ENCODE results near the gene GGA3. TPM values are rescaled to one million over a fixed set of nuclear protein-coding genes. Genes with fewer than 3 reads are reported as not detected.

GGA3 gene
- total RNA-seq, 4 donors from 2014 or later: 14.6 to 31.4 (median 21.2) TPM

GRCh38 chr17:75191584-75191983, 69.8 kb downstream of the GGA3 start:
- H3K27me3 ChIP-seq: peaks cover 0 to 5% (median 0%) of the 10 kb centered on the region in 4 donors
- TF ChIP-seq POLR2A (IDR thresholded peaks at IDR 0.05; ENCODE audit: low read depth) (no peak), EP300 (IDR thresholded peaks at IDR 0.05) (no peak), POLR2AphosphoS5 (IDR thresholded peaks at IDR 0.05) (no peak)
- TF ChIP-seq, protein P1, sequence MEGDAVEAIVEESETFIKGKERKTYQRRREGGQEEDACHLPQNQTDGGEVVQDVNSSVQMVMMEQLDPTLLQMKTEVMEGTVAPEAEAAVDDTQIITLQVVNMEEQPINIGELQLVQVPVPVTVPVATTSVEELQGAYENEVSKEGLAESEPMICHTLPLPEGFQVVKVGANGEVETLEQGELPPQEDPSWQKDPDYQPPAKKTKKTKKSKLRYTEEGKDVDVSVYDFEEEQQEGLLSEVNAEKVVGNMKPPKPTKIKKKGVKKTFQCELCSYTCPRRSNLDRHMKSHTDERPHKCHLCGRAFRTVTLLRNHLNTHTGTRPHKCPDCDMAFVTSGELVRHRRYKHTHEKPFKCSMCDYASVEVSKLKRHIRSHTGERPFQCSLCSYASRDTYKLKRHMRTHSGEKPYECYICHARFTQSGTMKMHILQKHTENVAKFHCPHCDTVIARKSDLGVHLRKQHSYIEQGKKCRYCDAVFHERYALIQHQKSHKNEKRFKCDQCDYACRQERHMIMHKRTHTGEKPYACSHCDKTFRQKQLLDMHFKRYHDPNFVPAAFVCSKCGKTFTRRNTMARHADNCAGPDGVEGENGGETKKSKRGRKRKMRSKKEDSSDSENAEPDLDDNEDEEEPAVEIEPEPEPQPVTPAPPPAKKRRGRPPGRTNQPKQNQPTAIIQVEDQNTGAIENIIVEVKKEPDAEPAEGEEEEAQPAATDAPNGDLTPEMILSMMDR (IDR thresholded peaks at IDR 0.05): no peak
- H3K36me3 ChIP-seq: no peaks in the 10 kb centered on the region
- no peak for DNase-seq (ENCODE audit: extremely low spot score)
- WGBS: 60% methylated on average over 4 of the region's 4 CpGs
- intact Hi-C loops (cut with DNase I): no loop called here
- H3K4me1 ChIP-seq: no peaks in the 10 kb centered on the region
- H3K27ac ChIP-seq (replicated peaks in 1 of 4): no peak overlapping the region
- H3K9me3 ChIP-seq: no peaks in the 10 kb centered on the region
- no peak overlapping the region for H3K4me3 ChIP-seq

GRCh38 chr17:75188614-75189013, 72.8 kb downstream of the GGA3 start:
- H3K27ac ChIP-seq (replicated peaks in 1 of 4): no peak overlapping the region
- H3K36me3 ChIP-seq: no peaks in the 10 kb centered on the region
- H3K4me1 ChIP-seq: peaks cover 0 to 4% (median 2%) of the 10 kb centered on the region in 4 donors
- no peaks in the 10 kb centered on the region for H3K9me3 ChIP-seq
- intact Hi-C loops (cut with DNase I): no loop called here
- no peak overlapping the region for H3K4me3 ChIP-seq
- TF ChIP-seq EP300 (IDR thresholded peaks at IDR 0.05): no peak
- TF ChIP-seq, protein P1 (IDR thresholded peaks at IDR 0.05): no peak
- TF ChIP-seq POLR2AphosphoS5 (IDR thresholded peaks at IDR 0.05): no peak
- no peak for TF ChIP-seq POLR2A (IDR thresholded peaks at IDR 0.05; ENCODE audit: low read depth)
- H3K27me3 ChIP-seq: peaks cover 0 to 5% (median 0%) of the 10 kb centered on the region in 4 donors
- 89% methylated on average over 6 of the region's 6 CpGs for WGBS
- no peak for DNase-seq (ENCODE audit: extremely low spot score)

Other genes with a start within 250 kb of the GGA3 start
- 10 to 100 TPM; 34.9 to 47.8 (median 40.2) TPM for gene MRPL58, start 248.9 kb downstream of the GGA3 start, total RNA-seq
- 100 to 1,000 TPM; 202 to 388 (median 256) TPM for gene ATP5PD, start 214.6 kb downstream of the GGA3 start, total RNA-seq
- gene KCTD2, start 214.4 kb downstream of the GGA3 start, total RNA-seq: 10 to 100 TPM; 20.3 to 37.7 (median 29.9) TPM
- gene SLC16A5, start 173.7 kb downstream of the GGA3 start, total RNA-seq: 1 to 10 TPM; 3.8 to 9.7 (median 7.6) TPM
- 10 to 100 TPM in 1 of 4 donors, 1 to 10 TPM in 3; 3.5 to 10.3 (median 6.7) TPM for gene ARMC7, start 151.6 kb downstream of the GGA3 start, total RNA-seq
- 10 to 100 TPM; 70.6 to 98.7 (median 75.1) TPM for gene NT5C, start 129.9 kb downstream of the GGA3 start, total RNA-seq
- gene JPT1, start 107.1 kb downstream of the GGA3 start, total RNA-seq: 10 to 100 TPM in 3 of 4 donors, 1 to 10 TPM in 1; 5.4 to 24.2 (median 18.4) TPM
- gene SUMO2, start 78.6 kb downstream of the GGA3 start, total RNA-seq: 100 to 1,000 TPM in 1 of 4 donors, 10 to 100 TPM in 3; 64.4 to 101 (median 80.0) TPM
- gene NUP85, start 55.9 kb downstream of the GGA3 start, total RNA-seq: 10 to 100 TPM; 20.4 to 32.4 (median 23.3) TPM
- gene MRPS7, start 273 bp upstream of the GGA3 start, total RNA-seq: 10 to 100 TPM; 37.8 to 40.6 (median 39.1) TPM
- 10 to 100 TPM; 42.4 to 52.0 (median 44.8) TPM for gene MIF4GD, start 9.6 kb upstream of the GGA3 start, total RNA-seq
- gene SLC25A19, start 27.8 kb upstream of the GGA3 start, total RNA-seq: 10 to 100 TPM in 3 of 4 donors, 1 to 10 TPM in 1; 9.6 to 17.5 (median 15.2) TPM
- 100 to 1,000 TPM in 3 of 4 donors, 10 to 100 TPM in 1; 84.3 to 140 (median 113) TPM for gene GRB2, start 144.1 kb upstream of the GGA3 start, total RNA-seq
- gene TMEM94, start 195.0 kb upstream of the GGA3 start, total RNA-seq: 10 to 100 TPM; 35.3 to 71.4 (median 46.3) TPM

All from esophagus muscularis mucosa (tissue), 4 donors.